GM12874 (cell line): ENCODE data around the gene SUSD5.

Experiments
- TF ChIP-seq, protein P1 (sequence below): IDR thresholded peaks from 2 replicates; pipeline ENCODE4 v1.5.1; 2011; ENCODE audit warnings: low read depth, mild to moderate bottlenecking, control low read depth, low read length, moderate library complexity; ENCODE audit not compliant: insufficient read depth

Gene SUSD5

GRCh38 chr3:33174095-33174494 lies 44.5 kb downstream of the SUSD5 start:
- TF ChIP-seq, protein P1, sequence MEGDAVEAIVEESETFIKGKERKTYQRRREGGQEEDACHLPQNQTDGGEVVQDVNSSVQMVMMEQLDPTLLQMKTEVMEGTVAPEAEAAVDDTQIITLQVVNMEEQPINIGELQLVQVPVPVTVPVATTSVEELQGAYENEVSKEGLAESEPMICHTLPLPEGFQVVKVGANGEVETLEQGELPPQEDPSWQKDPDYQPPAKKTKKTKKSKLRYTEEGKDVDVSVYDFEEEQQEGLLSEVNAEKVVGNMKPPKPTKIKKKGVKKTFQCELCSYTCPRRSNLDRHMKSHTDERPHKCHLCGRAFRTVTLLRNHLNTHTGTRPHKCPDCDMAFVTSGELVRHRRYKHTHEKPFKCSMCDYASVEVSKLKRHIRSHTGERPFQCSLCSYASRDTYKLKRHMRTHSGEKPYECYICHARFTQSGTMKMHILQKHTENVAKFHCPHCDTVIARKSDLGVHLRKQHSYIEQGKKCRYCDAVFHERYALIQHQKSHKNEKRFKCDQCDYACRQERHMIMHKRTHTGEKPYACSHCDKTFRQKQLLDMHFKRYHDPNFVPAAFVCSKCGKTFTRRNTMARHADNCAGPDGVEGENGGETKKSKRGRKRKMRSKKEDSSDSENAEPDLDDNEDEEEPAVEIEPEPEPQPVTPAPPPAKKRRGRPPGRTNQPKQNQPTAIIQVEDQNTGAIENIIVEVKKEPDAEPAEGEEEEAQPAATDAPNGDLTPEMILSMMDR = no peak

GRCh38 chr3:33173672-33174071 lies 44.9 kb downstream of the SUSD5 start:
- TF ChIP-seq, protein P1 = no peak

DNA sequence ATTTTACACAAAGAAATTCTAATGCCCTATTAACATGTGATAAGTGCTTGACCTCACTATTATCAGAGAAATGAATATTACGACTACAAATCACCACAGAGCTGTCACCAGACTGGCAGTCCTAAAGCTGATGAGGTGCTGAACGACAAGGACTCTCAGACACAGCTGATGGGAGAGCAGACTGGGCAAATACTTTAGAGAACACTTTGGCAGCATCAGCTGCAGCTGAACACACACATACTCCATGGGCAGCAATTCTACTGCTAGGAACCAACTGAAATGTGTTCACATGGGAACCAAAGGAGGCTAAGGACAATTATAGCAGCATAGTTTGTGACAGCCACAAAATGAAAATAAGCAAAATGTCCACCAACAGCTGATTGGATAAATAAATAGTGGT lies 45.5 kb downstream of the SUSD5 start:
- TF ChIP-seq, protein P1 = no peak

GRCh38 chr3:33171580-33171979 lies 47.0 kb downstream of the SUSD5 start:
- TF ChIP-seq, protein P1 = no peak

GRCh38 chr3:33170531-33170930 lies 48.1 kb downstream of the SUSD5 start:
- TF ChIP-seq, protein P1 = no peak

DNA sequence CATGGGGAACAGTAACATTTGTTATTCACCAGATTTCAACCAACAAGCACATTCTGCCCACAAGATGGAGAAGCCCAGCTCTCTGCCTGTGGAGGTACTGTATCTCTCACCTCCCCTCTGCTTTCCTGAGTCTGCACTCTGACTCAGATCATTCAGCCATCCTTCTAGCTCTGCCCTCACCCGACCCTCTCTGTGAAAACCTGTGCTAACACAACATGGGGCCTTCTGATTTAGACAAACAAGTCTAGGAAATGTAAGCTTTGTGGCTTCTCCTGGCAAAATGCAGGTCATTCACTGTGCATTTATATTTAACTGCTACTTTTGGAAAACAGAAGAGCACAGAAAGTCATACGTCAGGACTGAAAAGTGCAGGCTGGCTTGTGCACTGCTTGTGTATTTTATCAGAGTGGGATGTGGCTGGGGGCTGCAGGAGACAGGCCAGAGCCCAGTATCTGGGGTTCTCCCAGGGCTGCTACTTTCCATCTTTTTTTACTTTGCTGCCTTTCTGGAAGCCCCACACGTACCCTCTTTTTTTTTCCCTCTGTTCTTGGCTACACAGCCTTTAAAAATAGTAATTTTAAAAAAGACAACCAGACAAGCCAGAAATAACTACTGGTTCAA lies 50.8 kb downstream of the SUSD5 start:
- TF ChIP-seq, protein P1 = no peak

- TF ChIP-seq, protein P1 = no peak
These were observed 51.3 kb downstream of the SUSD5 start for GRCh38 chr3:33167284-33167683.

DNA sequence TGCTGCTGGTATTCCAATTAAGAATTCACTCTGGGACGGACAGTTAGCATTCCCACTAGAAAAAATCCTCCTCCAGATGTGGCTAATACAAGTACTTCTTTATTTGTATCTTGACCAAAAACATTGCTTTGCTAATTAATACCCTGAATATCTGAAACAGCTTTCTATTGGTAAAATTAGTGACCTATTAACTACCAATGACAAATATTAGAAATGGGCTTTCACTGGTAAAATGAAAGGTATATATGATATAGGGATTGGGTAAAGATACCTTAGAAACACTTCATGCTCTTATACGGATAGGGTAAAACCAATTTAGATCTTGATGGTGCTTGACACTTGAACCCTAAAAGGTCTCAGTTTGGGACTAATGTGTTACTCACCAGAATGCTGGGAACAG lies 52.5 kb downstream of the SUSD5 start:
- TF ChIP-seq, protein P1 = no peak
